PC-3 (cell line): ENCODE results near the gene BLM.

Experiments used
- CTCF ChIP-seq: fragments of 300-600 bp; sonication (generic); conservative IDR thresholded peaks from 2 replicates; pipeline ENCODE4 v1.5.1; 2017; ENCODE audit warnings: antibody characterized with exemption, low read depth, mild to moderate bottlenecking, low read length
- EZH2 ChIP-seq: fragments of 300-600 bp; sonication (generic); IDR thresholded peaks from one replicate; pipeline ENCODE4 v1.6.1; 2017; ENCODE audit warnings: antibody characterized with exemption, mild to moderate bottlenecking, low read length; ENCODE audit not compliant: unreplicated experiment
- EZH2phosphoT487 ChIP-seq: fragments of 300-600 bp; sonication (generic); IDR thresholded peaks from 2 replicates; pipeline ENCODE4 v1.6.1; 2018; ENCODE audit warnings: mild to moderate bottlenecking, antibody characterized with exemption, low read length, borderline replicate concordance

- TF ChIP-seq CTCF (no peak), EZH2 (no peak), EZH2phosphoT487 (no peak)
Measured at GRCh38 chr15:90694987-90695386, 22.2 kb upstream of the BLM start.
